HG03565 (cell line): ENCODE data around the gene RAB4B.
"Not testable (repeated sequence)": the region's sequence is repeated elsewhere in the genome, so short reads cannot be mapped to it uniquely, and the experiment has no call there.

Experiments
- ATAC-seq: cut with Tn5 transposase; IDR thresholded peaks from one replicate; pipeline ENCODE4 v1.9.1; 2021; ENCODE audit warnings: mild to moderate bottlenecking, moderate library complexity; ENCODE audit not compliant: unreplicated experiment

RAB4B gene

DNA sequence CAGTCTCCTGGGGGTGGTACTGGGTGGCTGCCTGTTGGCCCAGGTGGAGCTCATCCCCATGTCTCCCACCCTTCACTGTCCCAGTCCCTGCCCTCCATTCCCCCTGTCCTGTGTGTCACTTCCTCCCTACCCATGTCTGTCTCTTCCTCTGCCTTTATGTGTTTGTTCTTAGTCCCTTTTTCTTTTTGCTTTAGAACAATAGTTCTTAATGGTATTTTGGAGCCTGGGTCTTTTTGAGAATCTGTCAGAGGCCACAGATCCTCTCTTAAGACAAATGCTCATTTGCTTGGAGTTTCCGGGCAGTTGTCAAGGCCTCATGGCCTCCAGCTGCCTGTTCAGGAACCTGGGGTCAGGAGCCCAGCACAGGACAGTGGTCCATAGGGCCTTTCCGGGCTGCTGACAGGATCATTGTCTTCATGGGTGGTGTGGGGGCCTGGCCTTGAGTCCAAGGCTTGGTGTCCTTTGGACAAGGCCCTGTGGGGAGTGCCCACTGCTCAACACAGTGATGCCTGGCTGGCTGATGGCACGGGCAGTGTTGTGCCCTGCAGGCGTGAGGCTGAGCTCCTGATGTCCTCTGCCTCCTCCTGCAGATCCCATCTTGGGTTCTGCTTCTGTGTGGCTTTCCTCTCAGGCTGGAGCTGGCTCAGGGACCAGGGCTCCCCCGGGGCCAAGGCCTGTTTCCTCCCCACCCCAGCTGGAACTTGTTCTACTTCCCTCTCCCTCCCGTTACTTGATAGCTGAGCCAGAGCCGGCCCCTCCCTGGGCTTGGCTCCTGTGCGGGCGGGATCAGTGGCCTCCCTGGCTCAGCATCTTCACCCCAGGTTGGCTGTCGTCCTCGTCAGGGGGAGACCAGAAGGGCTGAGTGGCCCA lies 24.5 kb downstream of the RAB4B start:
- no peak for ATAC-seq

DNA sequence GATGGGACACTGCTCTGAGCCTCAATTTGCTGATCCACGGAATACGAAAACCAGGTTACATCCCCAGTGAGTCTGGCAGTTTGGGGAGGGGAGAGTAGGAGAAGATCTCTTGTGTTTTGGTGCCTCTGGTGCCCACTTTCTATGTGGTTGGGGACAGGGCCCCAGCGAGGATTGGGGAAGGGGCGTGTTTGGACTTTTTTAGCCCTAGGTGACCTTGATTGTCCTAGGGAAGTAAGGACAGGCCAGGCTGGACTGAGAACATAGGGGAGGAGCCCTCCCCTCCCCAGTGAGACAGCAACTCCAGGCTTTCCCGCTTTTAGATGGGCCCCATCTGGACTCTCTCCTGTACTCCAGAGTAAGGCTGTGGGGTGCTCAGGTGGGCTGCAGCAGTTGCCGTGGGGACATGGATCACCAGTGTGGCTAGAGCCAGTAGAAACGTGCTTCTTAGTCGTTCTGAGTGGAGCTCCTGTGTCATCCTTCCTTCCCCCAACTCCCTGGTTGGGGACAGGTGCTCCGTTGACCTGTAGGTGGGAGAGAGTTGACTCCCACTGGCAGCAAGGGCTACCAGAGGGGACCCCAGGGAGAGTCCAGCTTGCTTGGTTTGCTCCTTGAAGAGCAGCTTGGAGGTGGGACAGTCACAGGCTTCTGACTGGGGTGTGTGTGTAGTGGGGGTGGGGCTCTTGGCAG lies 25.3 kb downstream of the RAB4B start:
- ATAC-seq: no peak

DNA sequence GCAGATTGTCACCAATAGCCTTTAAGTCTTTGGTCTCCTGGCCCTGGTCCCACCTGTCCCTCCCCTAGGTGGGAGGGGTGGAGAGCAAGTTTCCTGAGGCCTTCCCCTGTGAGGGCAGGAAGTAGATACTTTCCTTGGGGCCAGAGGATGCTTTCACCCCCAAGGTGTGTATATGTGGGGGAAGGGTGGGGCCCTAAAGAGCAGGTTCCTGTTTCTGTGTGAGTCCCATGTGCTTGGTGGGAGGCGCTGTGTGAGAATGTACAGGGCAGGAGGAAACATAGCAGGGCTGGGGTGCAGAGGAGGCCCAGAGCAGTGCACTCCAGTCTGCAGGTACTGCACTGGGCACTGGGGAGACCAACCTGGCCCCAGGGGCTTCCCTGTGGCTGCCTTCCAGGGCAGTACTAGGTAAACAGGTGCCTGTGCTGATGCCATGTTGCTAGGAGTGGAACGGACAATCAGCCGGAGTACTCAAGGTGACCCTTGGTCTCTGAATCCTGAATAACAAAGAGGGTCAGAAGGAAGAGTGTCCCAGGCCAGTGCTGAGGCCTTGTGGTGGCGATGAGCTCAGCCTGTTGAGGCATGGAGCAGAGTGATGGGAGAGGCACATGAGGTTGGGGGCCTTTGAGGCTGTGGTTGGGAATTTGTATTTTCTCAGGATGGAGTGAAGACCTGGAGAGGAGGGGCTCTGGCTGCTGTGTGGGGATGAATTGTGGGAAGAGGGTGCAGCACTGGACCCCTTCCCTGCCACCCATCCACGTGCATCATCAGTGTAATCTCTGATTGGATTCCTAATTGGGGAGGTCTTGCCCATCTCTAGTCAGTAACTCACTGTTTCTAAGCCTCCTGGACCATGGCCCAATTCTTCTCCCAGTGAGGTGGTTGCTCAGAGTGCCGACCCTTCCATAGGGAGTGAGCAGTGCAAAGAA lies 26.1 kb downstream of the RAB4B start:
- no peak for ATAC-seq

DNA sequence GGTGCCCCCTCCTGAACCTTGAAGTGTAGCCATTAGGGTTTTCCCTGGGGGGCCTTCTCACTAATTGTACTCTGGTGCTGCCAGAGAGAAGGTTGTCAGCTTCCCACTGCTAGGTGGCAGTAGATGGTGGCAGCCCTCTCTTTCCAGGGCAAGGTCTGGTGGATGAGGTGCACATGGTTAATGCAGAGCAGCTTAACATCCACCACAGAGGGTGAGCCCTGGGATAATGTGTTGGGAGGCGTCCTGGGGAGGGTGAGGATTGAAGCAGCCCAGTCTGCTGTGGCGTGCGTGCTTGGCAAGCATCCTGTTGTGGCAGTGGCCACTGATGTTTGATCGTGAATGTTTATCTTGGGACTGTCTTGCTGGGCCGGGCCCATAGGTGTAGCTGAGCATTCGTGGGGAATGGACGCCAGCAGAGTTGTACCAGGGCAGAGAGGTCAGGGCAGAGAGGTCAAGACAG lies 26.8 kb downstream of the RAB4B start:
- ATAC-seq: no peak

DNA sequence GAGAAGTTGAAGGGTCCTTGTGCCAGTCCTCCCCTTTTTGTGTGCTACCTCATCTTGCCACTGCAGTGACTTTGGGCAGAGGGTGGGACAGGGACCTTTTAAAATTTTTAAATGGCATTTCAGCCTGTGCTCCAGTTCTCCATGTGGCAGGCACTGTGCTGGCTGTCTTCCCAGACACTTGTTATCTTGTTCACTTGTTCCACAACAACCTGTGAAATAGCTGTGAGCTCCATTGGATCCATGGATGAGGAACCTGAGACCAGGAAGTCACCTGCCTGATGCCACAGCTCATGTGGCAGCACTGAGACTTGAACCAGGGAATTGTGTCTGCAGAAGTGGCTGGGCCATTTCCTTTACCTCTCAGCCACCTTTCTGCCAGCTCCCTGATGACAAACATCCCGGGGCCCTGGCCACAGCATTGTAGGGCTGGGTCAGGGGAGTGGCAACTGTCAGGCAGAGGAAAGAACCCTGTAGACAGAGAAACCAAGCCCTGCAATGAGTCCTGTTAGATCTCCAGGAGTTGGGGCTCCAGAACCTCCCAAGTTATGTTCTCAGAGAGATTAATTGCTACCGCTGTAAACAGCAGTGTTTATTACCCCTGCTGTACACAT lies 27.3 kb downstream of the RAB4B start:
- ATAC-seq: no peak

DNA sequence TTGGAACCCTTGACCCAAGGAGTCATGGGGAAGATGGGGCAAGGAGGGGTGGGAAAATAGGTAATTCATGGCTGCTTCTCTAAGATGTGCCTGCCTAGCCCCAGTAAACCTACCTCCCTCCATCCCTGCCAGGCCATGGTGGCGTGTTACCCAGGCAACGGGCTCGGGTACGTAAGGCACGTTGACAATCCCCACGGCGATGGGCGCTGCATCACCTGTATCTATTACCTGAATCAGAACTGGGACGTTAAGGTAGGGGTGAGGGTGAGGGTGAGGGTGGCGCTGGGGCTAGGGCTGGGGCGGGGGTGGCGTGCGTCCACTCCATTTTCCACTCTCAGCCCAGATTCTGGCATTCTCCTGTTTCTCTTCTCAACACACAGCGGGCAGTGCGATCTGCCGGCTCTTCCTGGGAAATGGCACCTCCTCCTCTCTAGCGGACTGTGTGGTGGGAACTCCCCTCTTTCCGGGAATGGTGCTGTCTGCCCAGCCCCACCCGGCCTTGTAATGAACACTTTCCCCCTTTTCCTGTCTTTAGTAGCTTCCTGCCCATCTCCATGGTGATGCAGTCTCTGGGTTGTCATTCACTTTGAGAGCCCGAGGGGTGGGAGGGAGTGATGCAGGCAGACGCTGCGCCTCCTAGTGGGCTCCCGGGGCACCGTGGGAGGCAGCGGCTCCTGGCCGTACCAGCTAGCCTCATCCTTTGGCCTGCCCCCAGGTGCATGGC lies 28.5 kb downstream of the RAB4B start:
- no peak for ATAC-seq

DNA sequence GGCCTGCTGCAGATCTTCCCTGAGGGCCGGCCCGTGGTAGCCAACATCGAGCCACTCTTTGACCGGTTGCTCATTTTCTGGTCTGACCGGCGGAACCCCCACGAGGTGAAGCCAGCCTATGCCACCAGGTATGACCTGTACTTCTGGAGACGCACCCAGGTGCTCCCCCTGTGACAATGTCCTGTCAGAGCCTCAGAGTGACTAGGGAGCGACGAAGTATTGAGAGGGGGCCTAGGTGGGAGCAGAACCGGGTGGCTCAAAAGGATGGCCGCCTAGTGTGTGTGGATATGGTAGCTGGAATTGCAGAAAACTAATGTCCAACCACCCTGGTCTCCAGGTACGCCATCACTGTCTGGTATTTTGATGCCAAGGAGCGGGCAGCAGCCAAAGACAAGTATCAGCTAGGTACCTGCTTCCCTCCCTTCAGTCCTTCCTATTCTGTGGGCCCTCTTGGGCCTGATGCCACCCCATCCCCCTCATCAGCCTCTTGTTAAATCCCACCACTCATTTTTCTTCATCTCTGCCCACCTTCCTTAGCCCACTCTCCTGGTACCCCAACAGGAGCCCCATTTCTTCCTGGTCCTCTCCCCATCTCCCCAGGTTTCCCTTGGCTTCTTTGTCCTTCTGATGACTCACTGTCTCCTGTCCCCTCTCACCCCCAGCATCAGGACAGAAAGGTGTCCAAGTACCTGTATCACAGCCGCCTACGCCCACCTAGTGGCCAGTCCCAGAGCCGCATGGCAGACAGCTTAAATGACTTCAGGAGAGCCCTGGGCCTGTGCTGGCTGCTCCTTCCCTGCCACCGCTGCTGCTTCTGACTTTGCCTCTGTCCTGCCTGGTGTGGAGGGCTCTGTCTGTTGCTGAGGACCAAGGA lies 29.3 kb downstream of the RAB4B start:
- ATAC-seq: no peak

DNA sequence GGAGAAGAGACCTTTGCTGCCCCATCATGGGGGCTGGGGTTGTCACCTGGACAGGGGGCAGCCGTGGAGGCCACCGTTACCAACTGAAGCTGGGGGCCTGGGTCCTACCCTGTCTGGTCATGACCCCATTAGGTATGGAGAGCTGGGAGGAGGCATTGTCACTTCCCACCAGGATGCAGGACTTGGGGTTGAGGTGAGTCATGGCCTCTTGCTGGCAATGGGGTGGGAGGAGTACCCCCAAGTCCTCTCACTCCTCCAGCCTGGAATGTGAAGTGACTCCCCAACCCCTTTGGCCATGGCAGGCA lies 29.9 kb downstream of the RAB4B start:
- ATAC-seq: no peak

DNA sequence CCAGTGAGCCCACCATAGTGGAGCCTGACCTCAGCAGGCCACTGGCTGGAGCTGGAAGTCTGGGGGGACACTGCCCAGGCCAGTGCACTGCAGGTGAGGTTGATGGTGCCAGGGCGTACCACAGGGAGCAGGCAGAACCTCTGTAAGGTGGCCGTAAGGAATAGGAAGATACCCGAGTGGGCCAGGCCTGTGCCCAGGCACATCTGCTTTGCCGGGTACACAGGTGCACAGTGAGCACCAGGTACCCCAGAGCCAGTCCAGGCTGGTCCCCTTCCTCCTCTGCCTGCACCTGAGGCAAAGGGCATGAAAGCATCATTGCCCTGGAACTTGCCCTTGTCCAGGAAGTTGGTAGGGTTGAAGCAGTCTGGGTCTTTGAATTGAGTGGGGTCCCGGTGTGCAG lies 30.4 kb downstream of the RAB4B start:
- ATAC-seq: no peak

DNA sequence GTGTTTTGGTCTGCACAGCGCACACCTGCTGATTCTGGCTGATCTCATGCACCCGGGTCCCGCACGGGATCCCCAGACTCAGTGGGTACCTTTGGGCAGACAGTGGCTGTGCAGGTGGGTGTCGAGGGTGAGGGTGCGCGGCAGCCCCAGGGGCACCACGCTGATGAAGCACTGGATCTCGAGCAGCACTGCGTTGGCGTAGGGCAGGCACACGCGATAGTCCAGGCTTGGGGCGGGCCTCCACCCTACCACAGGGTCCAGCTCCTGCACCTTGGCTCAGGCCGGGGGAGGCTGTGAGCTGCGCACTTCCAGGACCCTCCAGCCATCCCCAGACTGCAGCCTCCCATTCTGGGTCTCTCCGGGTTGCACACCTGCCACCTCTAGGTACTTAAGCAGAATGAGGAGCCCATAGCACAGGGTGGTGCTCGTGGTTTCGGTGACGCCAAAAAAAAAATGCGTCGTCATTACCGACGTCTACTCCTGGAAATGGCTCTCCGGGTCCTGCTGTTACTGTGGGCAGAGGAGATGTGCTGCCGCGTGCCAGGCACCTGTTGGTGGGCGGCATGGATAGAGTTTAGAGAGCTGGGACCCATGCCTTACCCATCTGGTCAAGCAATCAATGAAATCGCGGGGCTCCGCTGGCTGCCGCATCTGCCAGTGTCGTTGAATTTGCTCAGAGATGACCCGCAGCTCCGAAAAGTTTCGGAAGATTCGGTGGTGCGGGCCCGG lies 31.5 kb downstream of the RAB4B start:
- ATAC-seq: no peak

DNA sequence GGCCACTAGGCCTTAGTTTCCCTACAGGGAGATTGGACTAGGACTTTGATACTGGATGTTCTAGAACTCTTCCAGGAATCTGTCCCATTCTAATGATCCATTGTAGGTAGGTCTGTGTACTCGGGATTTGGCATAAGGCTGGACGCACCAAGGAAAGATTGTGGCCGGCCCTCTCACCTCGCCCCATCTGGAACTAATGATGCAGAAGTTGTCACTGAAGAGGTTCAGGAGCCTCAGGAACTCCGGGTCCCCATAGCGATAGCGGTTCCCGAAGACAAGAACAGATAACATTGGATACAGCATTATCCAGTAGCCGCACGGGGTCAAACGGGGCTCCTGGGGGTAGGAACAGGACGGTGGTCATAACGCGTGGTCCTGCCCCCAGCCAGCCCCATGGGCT lies 32.1 kb downstream of the RAB4B start:
- ATAC-seq: no peak

DNA sequence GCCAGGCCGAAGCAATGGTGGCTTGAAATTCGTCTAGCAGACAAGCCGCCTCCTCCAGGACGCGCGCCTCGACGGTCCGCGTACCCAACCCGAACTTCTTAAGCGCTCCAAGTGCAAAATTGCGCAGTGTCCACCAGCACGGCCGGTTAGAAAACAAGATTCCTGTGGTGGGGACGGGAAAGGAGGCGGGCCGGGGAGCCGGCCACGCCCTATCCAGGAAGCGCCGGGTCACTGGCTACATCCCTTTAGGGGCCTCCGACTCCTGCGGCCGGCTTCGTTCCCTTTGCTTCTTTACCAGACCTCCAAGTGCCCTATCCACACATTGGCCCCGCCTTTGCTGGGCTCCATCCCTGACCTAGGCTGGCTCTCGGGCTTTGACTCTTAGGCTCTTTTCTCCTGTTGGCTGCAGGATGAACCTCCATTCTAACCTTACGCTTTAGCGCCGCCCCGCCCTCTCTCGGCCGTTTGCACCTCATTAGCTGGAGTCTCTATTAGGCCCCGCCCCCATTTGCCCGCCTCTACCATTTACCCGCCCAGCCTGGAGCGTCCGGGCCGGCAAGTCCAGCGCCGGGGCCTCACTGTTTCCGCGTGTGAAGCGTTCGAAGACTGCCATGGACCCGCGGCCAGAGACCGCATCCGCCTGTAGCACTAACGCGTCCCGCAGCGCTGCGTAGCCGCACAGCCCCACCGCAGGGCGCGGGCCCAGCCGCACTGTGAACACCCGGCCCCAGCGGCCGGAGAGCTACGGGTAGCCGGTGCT lies 32.8 kb downstream of the RAB4B start:
- ATAC-seq: not testable (repeated sequence)

DNA sequence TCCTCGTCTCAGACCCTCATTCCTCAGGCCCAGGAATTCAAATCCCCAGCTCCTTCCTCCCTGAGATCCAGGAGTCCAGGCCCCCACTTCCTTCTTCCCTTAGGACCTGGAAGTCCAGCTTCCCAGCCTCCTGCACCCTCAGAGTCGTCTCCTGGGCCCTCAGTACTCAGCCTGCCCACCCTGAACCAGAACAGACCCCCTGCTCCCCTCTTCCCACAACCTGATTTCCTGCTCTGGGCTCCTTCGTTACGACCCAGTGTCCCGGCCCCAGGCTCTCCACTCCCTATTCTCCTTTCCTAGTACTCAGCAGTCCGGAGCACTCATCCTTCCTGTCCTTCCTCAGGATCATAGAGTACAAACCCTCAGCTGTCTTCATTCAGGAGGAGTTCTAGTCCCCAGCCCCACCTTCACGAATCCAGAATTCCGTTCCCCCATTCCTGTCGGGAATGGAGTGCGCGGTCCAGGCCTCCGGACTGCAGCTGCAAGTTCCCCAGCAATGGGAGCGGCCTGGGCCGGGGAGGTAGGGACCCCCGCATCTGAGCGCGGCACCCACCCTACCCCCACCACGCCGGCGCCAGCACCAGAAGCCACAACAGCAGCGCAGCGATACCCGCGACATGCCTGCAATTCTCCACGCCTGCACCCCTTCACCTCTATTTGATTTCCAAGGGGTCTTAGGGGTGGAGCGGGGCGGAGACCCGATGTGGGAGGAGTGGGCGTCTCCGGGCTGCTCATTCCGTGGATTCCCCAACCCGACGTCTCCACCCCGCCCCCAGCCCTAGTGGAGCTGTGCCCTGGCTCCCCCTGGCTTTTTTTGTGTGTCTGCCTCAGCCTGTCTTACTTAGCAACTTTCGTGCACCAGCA lies 33.7 kb downstream of the RAB4B start:
- ATAC-seq: no peak

DNA sequence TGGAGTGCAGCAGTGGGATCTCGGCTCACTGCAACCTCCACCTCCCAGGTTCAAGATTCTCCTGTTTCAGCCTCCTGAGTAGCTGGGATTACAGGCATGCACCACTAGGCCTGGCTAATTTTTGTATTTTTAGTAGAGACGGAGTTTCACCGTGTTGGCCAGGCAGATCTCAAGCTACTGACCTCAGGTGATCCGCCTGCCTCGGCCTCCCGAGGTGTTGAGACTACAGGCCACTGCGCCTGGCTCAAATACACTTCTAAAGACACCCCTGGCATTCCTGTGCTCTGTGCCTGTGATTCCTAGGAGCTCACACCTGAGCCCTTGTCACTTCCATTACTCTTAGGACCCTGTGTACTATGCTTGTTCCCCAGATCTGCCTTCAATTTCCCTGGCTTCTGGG lies 34.5 kb downstream of the RAB4B start:
- not testable (repeated sequence) for ATAC-seq

DNA sequence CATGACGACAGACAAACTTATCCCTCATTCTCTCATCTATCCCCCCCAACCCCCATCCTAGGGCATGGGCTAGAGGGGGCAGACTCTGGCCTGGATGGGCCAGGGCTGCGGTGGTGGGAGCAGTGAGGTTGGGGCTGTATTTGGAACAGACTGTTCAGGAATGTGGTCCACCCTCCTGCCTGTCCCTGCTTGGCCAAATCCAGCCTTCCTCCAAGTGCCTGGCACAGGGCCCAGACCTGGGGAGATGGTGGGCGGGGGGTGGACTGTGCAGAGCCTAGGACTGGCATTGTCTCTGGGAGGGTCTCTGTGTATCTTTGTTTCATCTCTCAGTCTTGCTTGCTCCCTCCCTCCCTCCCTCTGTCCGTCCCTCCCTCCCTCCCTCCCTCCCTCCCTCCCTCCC lies 35.1 kb downstream of the RAB4B start:
- no peak for ATAC-seq

DNA sequence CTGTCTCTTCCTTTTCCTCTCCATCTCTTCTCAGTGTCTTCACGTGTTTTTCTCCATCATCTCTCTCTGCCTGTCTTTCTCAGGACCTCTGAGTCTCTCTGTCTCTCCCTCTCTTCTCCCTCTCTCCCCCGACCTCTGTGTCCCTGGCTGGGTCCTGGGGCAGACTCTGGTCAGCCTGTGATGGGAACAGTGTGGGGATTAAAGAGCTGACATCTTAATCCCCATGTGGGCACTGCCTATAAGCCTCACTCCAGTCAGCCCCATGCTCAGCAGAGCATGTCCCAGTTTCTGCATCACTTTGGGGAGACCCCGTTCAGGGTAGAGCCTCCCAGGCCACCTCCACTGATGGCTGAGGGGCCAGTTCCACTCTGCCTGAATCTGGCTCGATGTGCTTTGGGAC lies 37.2 kb downstream of the RAB4B start:
- no peak for ATAC-seq
